HepG2 (cell line): ENCODE data around the gene TSSK2. TPM values are rescaled to one million over a fixed set of nuclear protein-coding genes. Genes with fewer than 3 reads are reported as not detected.

ENCODE experiments used
- ATAC-seq: fragments of 200-7000 bp; cut with Tn5 transposase; 3 replicates; pipeline ENCODE4 v1.9.1; 2020; ENCODE audit warnings: mild to moderate bottlenecking, moderate library complexity
- BruUV-seq: library from RNA; stranded (reverse); fragments of 400-500 nt; replicated peaks from 2 replicates; lab custom pipeline; 2021; lab: Mats Ljungman, UMichigan
- CTCF ChIA-PET: fragments of 300-600 bp; formaldehyde crosslinking; extraction: SDS; loops from one replicate; lab custom pipeline; 2021; ENCODE audit warnings: low total read pairs, inconsistent platforms, low intra/inter-chr PET ratio; lab: Yijun Ruan, JAX
- POLR2A ChIA-PET: fragments of 350-600 bp; sonication (Branson Sonifier 250); formaldehyde crosslinking; loops from one replicate; lab custom pipeline; 2020; ENCODE audit warnings: antibody characterized with exemption, inconsistent platforms; lab: Yijun Ruan, JAX
- DNase-seq: peaks from one replicate; pipeline ENCODE4 v3.0.0-alpha.2; 2015; ENCODE audit warnings: low spot score
- FAIRE-seq: peaks from 3 replicates; lab custom pipeline; 2011; peaks lifted over from hg19 to GRCh38; lab: Jason Lieb, UNC
- H2AFZ ChIP-seq: one replicate; pipeline ENCODE4 v1.6.1; 2011; ENCODE audit warnings: low read length, inconsistent platforms
- H3K27ac ChIP-seq: fragments of 300-600 bp; 3 replicates; pipeline ENCODE4 v1.8.0; 2011; ENCODE audit warnings: mixed run types, mild to moderate bottlenecking, mixed read lengths, low read length, inconsistent platforms; ENCODE audit not compliant: insufficient read depth; ENCODE audit errors: extremely low read length
- H3K27me3 ChIP-seq, 2 experiments: fragments of 200-600 bp in 1 of 2; 2 replicates in 1 of 2; 3 replicates in 1 of 2; pipeline versions ENCODE4 v1.6.0 to v1.8.0; 2011; ENCODE audit warnings: low read length in 2 of 2, mild to moderate bottlenecking in 2 of 2, moderate library complexity in 2 of 2, inconsistent platforms in 1 of 2; ENCODE audit not compliant: insufficient read depth in 2 of 2, control insufficient read depth in 1 of 2
- H3K36me3 ChIP-seq, 2 experiments: fragments of 200-600 bp in 1 of 2; replicated peaks in 1 of 2; 2 replicates in 1 of 2; 3 replicates in 1 of 2; pipeline versions ENCODE4 v1.5.1 to v1.8.0; 2011; ENCODE audit warnings: low read length in 2 of 2, inconsistent platforms in 1 of 2; ENCODE audit not compliant: insufficient read depth in 2 of 2, control insufficient read depth in 1 of 2
- H3K4me1 ChIP-seq: 2 replicates; pipeline ENCODE4 v1.5.1; 2012; ENCODE audit warnings: low read length, inconsistent platforms; ENCODE audit not compliant: insufficient read depth
- H3K4me2 ChIP-seq: 2 replicates; pipeline ENCODE4 v1.6.0; 2011; ENCODE audit warnings: low read depth, low read length, inconsistent platforms
- H3K4me3 ChIP-seq, 3 experiments: fragments of 200-600 bp in 1 of 3; sonication (generic), shearing (Covaris generic) in 1 of 3; replicated peaks in 1 of 3; 2 replicates each; pipeline ENCODE4 v1.5.1; 2011 to 2016; ENCODE audit warnings: low read length in 3 of 3, inconsistent platforms in 2 of 3, low read depth in 2 of 3, mild to moderate bottlenecking in 2 of 3, control low read depth in 1 of 3, mixed read lengths in 1 of 3; ENCODE audit not compliant: insufficient read depth in 1 of 3
- H3K79me2 ChIP-seq: one replicate; pipeline ENCODE4 v1.6.1; 2011; ENCODE audit warnings: low read length, inconsistent platforms; ENCODE audit not compliant: insufficient read depth
- H3K9ac ChIP-seq: 2 replicates; pipeline ENCODE4 v1.6.0; 2011; ENCODE audit warnings: mild to moderate bottlenecking, low read depth, low read length, inconsistent platforms; ENCODE audit not compliant: insufficient read depth
- H3K9me3 ChIP-seq: 2 replicates; pipeline ENCODE4 v1.5.1; 2012; ENCODE audit warnings: mild to moderate bottlenecking, low read length
- H4K20me1 ChIP-seq: 2 replicates; pipeline ENCODE4 v1.6.0; 2011; ENCODE audit warnings: inconsistent platforms, mild to moderate bottlenecking, low read length, moderate library complexity; ENCODE audit not compliant: insufficient read depth
- ARNTL ChIP-seq: sonication (generic); formaldehyde crosslinking; IDR thresholded peaks from 2 replicates; pipeline ENCODE4 v1.4.0; 2020; ENCODE audit warnings: mild to moderate bottlenecking, missing genetic modification reagents
- ATF7 ChIP-seq, 2 experiments: fragments of 450-650 bp in 1 of 2; sonication (generic) in 1 of 2; formaldehyde crosslinking in 1 of 2; IDR thresholded peaks; 2 replicates each; pipeline versions ENCODE4 v1.4.0 to v1.6.1; 2016 to 2020; ENCODE audit warnings: antibody characterized with exemption in 1 of 2, mild to moderate bottlenecking in 1 of 2, missing genetic modification reagents in 1 of 2
- EP300 ChIP-seq, 3 experiments: sonication (generic) in 1 of 3; formaldehyde crosslinking in 1 of 3; IDR thresholded peaks; 2 replicates each; pipeline versions ENCODE4 v1.5.1 to v1.6.1; 2011 to 2020; ENCODE audit warnings: low read depth in 2 of 3, low read length in 2 of 3, borderline replicate concordance in 1 of 3, improper control_type of control experiment in 1 of 3, mild to moderate bottlenecking in 1 of 3, missing genetic modification reagents in 1 of 3, moderate library complexity in 1 of 3
- MTA1 ChIP-seq: sonication (generic); formaldehyde crosslinking; IDR thresholded peaks from 2 replicates; pipeline ENCODE4 v1.4.0; 2020; ENCODE audit warnings: missing genetic modification reagents, mild to moderate bottlenecking, borderline replicate concordance
- PHF8 ChIP-seq: sonication (generic); formaldehyde crosslinking; IDR thresholded peaks from 2 replicates; pipeline ENCODE4 v1.5.0; 2020; ENCODE audit warnings: missing genetic modification reagents
- PPARG ChIP-seq: conservative IDR thresholded peaks from 2 replicates; pipeline ENCODE4 v1.6.1; 2016; ENCODE audit warnings: missing biosample characterization, missing genetic modification reagents
- ZBTB3 ChIP-seq: sonication (generic); formaldehyde crosslinking; IDR thresholded peaks from 2 replicates; pipeline ENCODE4 v1.4.0; 2020; ENCODE audit warnings: low read depth, mild to moderate bottlenecking, moderate library complexity, missing genetic modification reagents, borderline replicate concordance
- ZNF354B ChIP-seq: sonication (generic); formaldehyde crosslinking; IDR thresholded peaks from 2 replicates; pipeline ENCODE4 v1.8.0; 2022; ENCODE audit warnings: mild to moderate bottlenecking, missing genetic modification reagents
- ZNF607 ChIP-seq: sonication (generic); formaldehyde crosslinking; IDR thresholded peaks from 2 replicates; pipeline ENCODE4 v1.5.1; 2020; ENCODE audit warnings: missing genetic modification reagents, mild to moderate bottlenecking, borderline replicate concordance
- ZSCAN21 ChIP-seq: sonication (generic); formaldehyde crosslinking; IDR thresholded peaks from 2 replicates; pipeline ENCODE4 v1.8.0; 2022; ENCODE audit warnings: mild to moderate bottlenecking, missing genetic modification reagents, moderate library complexity, borderline replicate concordance
- WGBS: methylation state at CpG from one replicate; pipeline ENCODE4 v1.1.6; 2017; ENCODE audit warnings: low lambda C conversion rate; 5-methylcytosine and 5-hydroxymethylcytosine counted together
- in situ Hi-C: cut with HindIII; loops from 2 replicates; pipeline ENCODE4 v1.10.0; 2017; ENCODE audit warnings: low pct_unique_long_range_greater_than_20kb; ENCODE audit not compliant: extremely low pct_ligation_motif_present
- intact Hi-C: fragments of 100-400 bp; cut with micrococcal nuclease; formaldehyde crosslinking; loops from one replicate; pipeline ENCODE4 v1.10.0; 2022; ENCODE audit not compliant: unreplicated experiment
- polyA plus RNA-seq, 8 experiments: library from polyadenylated mRNA; depleted of rRNA in 3 of 8; stranded (reverse) in 7 of 8; unstranded in 1 of 8; fragments of >200 nt; fragmentation: Illumina TruSeq in 4 of 8; extraction: Trizol in 4 of 8; gene quantifications; 2 replicates each; pipeline versions ENCODE4 v1.2.1 to v1.2.3, GENCODE V29; 2011 to 2016; ENCODE audit warnings: low read depth in 4 of 8, missing spikeins in 1 of 8, mixed read lengths in 1 of 8; ENCODE audit not compliant: insufficient read depth in 1 of 8
- total RNA-seq, 5 experiments: library from RNA; depleted of rRNA; stranded (reverse); fragments of >200 nt; fragmentation: Illumina TruSeq; extraction: Trizol; gene quantifications; 2 replicates each; pipeline ENCODE4 v1.2.3, GENCODE V29; 2016; ENCODE audit warnings: low read depth in 1 of 5
- TF ChIP-seq, protein P1 (sequence below): IDR thresholded peaks from 2 replicates; pipeline ENCODE4 v1.6.1; 2018; ENCODE audit warnings: missing genetic modification reagents
- TF ChIP-seq, protein P2 (sequence below): sonication (generic); formaldehyde crosslinking; IDR thresholded peaks from 2 replicates; pipeline ENCODE4 v1.4.0; 2020; ENCODE audit warnings: mild to moderate bottlenecking, missing genetic modification reagents
- TF ChIP-seq, protein P3 (sequence below): sonication (generic); formaldehyde crosslinking; IDR thresholded peaks from 2 replicates; pipeline ENCODE4 v1.8.1; 2022; ENCODE audit warnings: low read depth, mild to moderate bottlenecking, missing genetic modification reagents

The TSSK2 gene
- total and polyA plus RNA-seq, 2 of the 13 experiments (the other 11 are each of a cell fraction or from before 2014, with no cell fraction given) = not detected

DNA sequence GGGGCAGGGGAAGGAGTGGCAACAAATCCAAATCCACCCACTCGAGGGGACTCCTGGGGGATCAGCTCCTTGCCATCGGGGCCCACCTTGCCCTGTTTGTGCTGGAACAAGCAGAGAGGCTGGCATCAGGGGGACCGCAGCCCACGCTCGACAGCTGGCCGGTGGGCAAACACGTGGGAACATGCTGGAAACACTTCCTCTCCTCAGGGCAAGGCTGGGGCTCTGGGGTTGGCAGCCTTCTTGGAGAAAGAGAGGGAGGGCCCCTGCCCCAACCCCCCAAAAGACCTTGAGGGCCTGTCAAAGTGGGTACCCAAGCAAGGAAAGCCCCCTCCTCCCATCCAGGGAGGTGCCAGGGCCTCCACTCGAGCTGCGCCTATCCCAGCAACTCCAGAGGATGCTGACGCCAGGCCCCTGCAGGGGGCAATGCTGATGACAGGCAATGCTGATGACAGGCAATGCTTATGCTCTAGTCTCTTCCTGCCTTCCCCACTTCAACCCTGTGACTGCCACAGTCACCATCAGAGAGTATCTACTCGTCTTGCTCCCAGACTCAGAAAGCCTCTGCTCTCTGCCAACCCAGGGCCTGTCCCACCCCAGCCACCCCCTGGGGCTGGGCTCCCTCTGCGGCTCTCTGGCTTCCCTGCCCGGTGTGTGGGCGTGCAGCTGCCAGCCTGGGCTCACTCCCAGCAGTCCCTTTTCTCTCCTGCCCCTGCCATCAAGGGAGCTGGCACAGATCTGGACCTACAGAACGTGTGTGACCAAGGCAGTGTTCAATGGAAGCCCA lies 7.3 kb downstream of the TSSK2 start (continued):
- no peak for TF ChIP-seq ZNF607 (CRISPR knock-in tag)
- no peak for TF ChIP-seq ARNTL (CRISPR knock-in tag)
- no peak for TF ChIP-seq ZBTB3 (CRISPR knock-in tag)

DNA sequence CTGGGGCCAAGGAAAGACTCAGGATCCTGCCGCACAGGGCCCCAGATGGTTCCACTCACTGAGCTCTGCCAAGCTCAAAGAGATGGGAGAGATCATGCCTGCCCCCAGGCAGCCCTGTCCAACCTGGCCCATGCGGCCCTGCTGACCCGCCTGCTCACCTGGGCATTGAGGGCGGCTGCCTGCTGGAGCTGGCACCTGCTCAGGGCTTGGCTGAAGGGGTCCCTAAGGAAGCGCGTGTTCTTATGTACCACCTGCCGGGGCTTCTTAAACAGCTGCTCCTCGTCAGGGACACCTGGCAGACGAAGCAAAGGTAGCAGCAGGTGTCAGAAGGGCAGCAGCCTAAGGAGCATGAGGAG lies 7.9 kb downstream of the TSSK2 start:
- no peak overlapping the region for H3K9ac ChIP-seq
- H4K20me1 ChIP-seq = no peaks in the 10 kb centered on the region
- FAIRE-seq = no peak
- H3K4me1 ChIP-seq = peaks cover 7% of the 10 kb centered on the region
- H3K27ac ChIP-seq = no peak overlapping the region
- H3K79me2 ChIP-seq = peaks cover 9% of the 10 kb centered on the region
- TF ChIP-seq MTA1 (CRISPR knock-in tag) (no peak), PHF8 (no peak), PPARG (CRISPR knock-in tag) (no peak), ZSCAN21 (CRISPR knock-in tag) (no peak), ATF7 (IDR thresholded peaks at IDR 0.05) (no peak), ATF7 (CRISPR knock-in tag; IDR thresholded peaks at IDR 0.05) (no peak), ZNF354B (CRISPR knock-in tag) (no peak), EP300 (IDR thresholded peaks at IDR 0.05; ENCODE audit: low read depth in 2 of 2, low read length in 2 of 2) (no peak), EP300 (CRISPR knock-in tag; IDR thresholded peaks at IDR 0.05; ENCODE audit: borderline replicate concordance) (no peak)
- TF ChIP-seq, protein P1, sequence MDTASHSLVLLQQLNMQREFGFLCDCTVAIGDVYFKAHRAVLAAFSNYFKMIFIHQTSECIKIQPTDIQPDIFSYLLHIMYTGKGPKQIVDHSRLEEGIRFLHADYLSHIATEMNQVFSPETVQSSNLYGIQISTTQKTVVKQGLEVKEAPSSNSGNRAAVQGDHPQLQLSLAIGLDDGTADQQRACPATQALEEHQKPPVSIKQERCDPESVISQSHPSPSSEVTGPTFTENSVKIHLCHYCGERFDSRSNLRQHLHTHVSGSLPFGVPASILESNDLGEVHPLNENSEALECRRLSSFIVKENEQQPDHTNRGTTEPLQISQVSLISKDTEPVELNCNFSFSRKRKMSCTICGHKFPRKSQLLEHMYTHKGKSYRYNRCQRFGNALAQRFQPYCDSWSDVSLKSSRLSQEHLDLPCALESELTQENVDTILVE (CRISPR knock-in tag) = no peak
- TF ChIP-seq, protein P2, sequence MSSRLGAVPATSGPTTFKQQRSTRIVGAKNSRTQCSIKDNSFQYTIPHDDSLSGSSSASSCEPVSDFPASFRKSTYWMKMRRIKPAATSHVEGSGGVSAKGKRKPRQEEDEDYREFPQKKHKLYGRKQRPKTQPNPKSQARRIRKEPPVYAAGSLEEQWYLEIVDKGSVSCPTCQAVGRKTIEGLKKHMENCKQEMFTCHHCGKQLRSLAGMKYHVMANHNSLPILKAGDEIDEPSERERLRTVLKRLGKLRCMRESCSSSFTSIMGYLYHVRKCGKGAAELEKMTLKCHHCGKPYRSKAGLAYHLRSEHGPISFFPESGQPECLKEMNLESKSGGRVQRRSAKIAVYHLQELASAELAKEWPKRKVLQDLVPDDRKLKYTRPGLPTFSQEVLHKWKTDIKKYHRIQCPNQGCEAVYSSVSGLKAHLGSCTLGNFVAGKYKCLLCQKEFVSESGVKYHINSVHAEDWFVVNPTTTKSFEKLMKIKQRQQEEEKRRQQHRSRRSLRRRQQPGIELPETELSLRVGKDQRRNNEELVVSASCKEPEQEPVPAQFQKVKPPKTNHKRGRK (CRISPR knock-in tag) = no peak
- TF ChIP-seq, protein P3, sequence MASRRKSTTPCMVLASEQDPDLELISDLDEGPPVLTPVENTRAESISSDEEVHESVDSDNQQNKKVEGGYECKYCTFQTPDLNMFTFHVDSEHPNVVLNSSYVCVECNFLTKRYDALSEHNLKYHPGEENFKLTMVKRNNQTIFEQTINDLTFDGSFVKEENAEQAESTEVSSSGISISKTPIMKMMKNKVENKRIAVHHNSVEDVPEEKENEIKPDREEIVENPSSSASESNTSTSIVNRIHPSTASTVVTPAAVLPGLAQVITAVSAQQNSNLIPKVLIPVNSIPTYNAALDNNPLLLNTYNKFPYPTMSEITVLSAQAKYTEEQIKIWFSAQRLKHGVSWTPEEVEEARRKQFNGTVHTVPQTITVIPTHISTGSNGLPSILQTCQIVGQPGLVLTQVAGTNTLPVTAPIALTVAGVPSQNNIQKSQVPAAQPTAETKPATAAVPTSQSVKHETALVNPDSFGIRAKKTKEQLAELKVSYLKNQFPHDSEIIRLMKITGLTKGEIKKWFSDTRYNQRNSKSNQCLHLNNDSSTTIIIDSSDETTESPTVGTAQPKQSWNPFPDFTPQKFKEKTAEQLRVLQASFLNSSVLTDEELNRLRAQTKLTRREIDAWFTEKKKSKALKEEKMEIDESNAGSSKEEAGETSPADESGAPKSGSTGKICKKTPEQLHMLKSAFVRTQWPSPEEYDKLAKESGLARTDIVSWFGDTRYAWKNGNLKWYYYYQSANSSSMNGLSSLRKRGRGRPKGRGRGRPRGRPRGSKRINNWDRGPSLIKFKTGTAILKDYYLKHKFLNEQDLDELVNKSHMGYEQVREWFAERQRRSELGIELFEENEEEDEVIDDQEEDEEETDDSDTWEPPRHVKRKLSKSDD = no peak
- in situ Hi-C loops = no loop called here
- BruUV-seq = no TSS peak
- WGBS = 100% methylated on average over 1 of the region's 9 CpGs
- no peak overlapping the region for H3K4me3 ChIP-seq
- no peaks in the 10 kb centered on the region for H3K9me3 ChIP-seq
- ChIA-PET POLR2A (interaction anchor here (0.6 kb wide), 1 partner anchor 16 kb away, joined by 3 read pairs; no protein-coding TSS in a partner anchor), CTCF (no interaction called here)
- H3K4me2 ChIP-seq = no peak overlapping the region
- no peak for ATAC-seq
- intact Hi-C loops = no loop called here
- DNase-seq = no peak
- no peak overlapping the region for H2AFZ ChIP-seq
- H3K36me3 ChIP-seq = peaks cover 21 to 69% of the 10 kb centered on the region in 2 experiments; a peak in 4 of 5 replicates
- no peaks in the 10 kb centered on the region; a peak in 1 of 5 replicates for H3K27me3 ChIP-seq
